ENCODE measurements around the gene ABHD12. TPM values are rescaled to one million over a fixed set of nuclear protein-coding genes. Genes with fewer than 3 reads are reported as not detected.

The ABHD12 gene
- polyA plus RNA-seq, 4 donors: 28.0 to 93.9 (median 54.9) TPM

- DNase-seq: no peak
- Histone ChIP-seq H3K27me3 (ENCODE audit: control insufficient read depth in 3 of 3, insufficient read depth in 3 of 3, low read length in 3 of 3) (no peaks in the 10 kb centered on the region), H3K4me3 (ENCODE audit: low read depth in 1 of 3, low read length in 3 of 3) (no peak overlapping the region), H3K36me3 (ENCODE audit: control insufficient read depth in 3 of 3, insufficient read depth in 2 of 3, low read depth in 1 of 3, low read length in 3 of 3) (peaks cover 19 to 99% (median 34%) of the 10 kb centered on the region in 3 donors), H3K4me1 (ENCODE audit: control insufficient read depth in 3 of 3, insufficient read depth in 2 of 3, low read depth in 1 of 3, low read length in 2 of 3) (no peaks in the 10 kb centered on the region), H3K9me3 (ENCODE audit: control insufficient read depth in 2 of 2, insufficient read depth in 1 of 2, low read depth in 1 of 2, low read length in 1 of 2) (no peaks in the 10 kb centered on the region), H3K27ac (ENCODE audit: low read depth in 1 of 3, low read length in 2 of 3) (no peak overlapping the region)
- FAIRE-seq: no peak
- 60 to 81% (median 71%) methylated on average over 9 of the region's 9 CpGs for WGBS, 3 donors
These were observed 111.2 kb downstream of the ABHD12 start for GRCh38 chr20:25279403-25279802.

- WGBS, 3 donors: 93 to 95% (median 94%) methylated on average over 25 to 26 of the region's 26 CpGs
- no peak for FAIRE-seq
- H3K27me3 ChIP-seq (ENCODE audit: control insufficient read depth in 3 of 3, insufficient read depth in 3 of 3, low read length in 3 of 3): no peaks in the 10 kb centered on the region
- H3K36me3 ChIP-seq (ENCODE audit: control insufficient read depth in 3 of 3, insufficient read depth in 2 of 3, low read depth in 1 of 3, low read length in 3 of 3): peaks cover 18 to 99% (median 29%) of the 10 kb centered on the region in 3 donors
- no peak for DNase-seq
- H3K27ac ChIP-seq (ENCODE audit: low read depth in 1 of 3, low read length in 2 of 3): no peak overlapping the region
- no peaks in the 10 kb centered on the region for H3K4me1 ChIP-seq (ENCODE audit: control insufficient read depth in 3 of 3, insufficient read depth in 2 of 3, low read depth in 1 of 3, low read length in 2 of 3)
- no peak overlapping the region for H3K4me3 ChIP-seq (ENCODE audit: low read depth in 1 of 3, low read length in 3 of 3)
- H3K9me3 ChIP-seq (ENCODE audit: control insufficient read depth in 2 of 2, insufficient read depth in 1 of 2, low read depth in 1 of 2, low read length in 1 of 2): no peaks in the 10 kb centered on the region
These were observed 111.8 kb downstream of the ABHD12 start for GRCh38 chr20:25278636-25279361.

- H3K27me3 ChIP-seq (ENCODE audit: control insufficient read depth in 3 of 3, insufficient read depth in 3 of 3, low read length in 3 of 3): no peaks in the 10 kb centered on the region
- 94 to 96% (median 96%) methylated on average over 17 to 19 of the region's 19 CpGs for WGBS, 3 donors
- H3K27ac ChIP-seq (ENCODE audit: low read depth in 1 of 3, low read length in 2 of 3): no peak overlapping the region
- H3K36me3 ChIP-seq (ENCODE audit: control insufficient read depth in 3 of 3, insufficient read depth in 2 of 3, low read depth in 1 of 3, low read length in 3 of 3): peaks cover 16 to 98% (median 25%) of the 10 kb centered on the region in 3 donors
- DNase-seq: no peak
- no peak overlapping the region for H3K4me3 ChIP-seq (ENCODE audit: low read depth in 1 of 3, low read length in 3 of 3)
- no peaks in the 10 kb centered on the region for H3K4me1 ChIP-seq (ENCODE audit: control insufficient read depth in 3 of 3, insufficient read depth in 2 of 3, low read depth in 1 of 3, low read length in 2 of 3)
- FAIRE-seq: no peak
- H3K9me3 ChIP-seq (ENCODE audit: control insufficient read depth in 2 of 2, insufficient read depth in 1 of 2, low read depth in 1 of 2, low read length in 1 of 2): no peaks in the 10 kb centered on the region
These were observed 112.6 kb downstream of the ABHD12 start for GRCh38 chr20:25277941-25278521.

GRCh38 chr20:25277051-25277801, 113.4 kb downstream of the ABHD12 start:
- Histone ChIP-seq H3K36me3 (ENCODE audit: control insufficient read depth in 3 of 3, insufficient read depth in 2 of 3, low read depth in 1 of 3, low read length in 3 of 3) (peaks cover 17 to 96% (median 21%) of the 10 kb centered on the region in 3 donors), H3K4me1 (ENCODE audit: control insufficient read depth in 3 of 3, insufficient read depth in 2 of 3, low read depth in 1 of 3, low read length in 2 of 3) (no peaks in the 10 kb centered on the region), H3K4me3 (ENCODE audit: low read depth in 1 of 3, low read length in 3 of 3) (no peak overlapping the region), H3K9me3 (ENCODE audit: control insufficient read depth in 2 of 2, insufficient read depth in 1 of 2, low read depth in 1 of 2, low read length in 1 of 2) (no peaks in the 10 kb centered on the region), H3K27me3 (ENCODE audit: control insufficient read depth in 3 of 3, insufficient read depth in 3 of 3, low read length in 3 of 3) (no peaks in the 10 kb centered on the region), H3K27ac (ENCODE audit: low read depth in 1 of 3, low read length in 2 of 3) (no peak overlapping the region)
- FAIRE-seq (no peak), DNase-seq (no peak)
- WGBS, 3 donors: 91 to 94% (median 93%) methylated on average over 24 of the region's 24 CpGs

- H3K4me1 ChIP-seq (ENCODE audit: control insufficient read depth in 3 of 3, insufficient read depth in 2 of 3, low read depth in 1 of 3, low read length in 2 of 3): no peaks in the 10 kb centered on the region
- no peak overlapping the region for H3K27ac ChIP-seq (ENCODE audit: low read depth in 1 of 3, low read length in 2 of 3)
- FAIRE-seq (no peak), DNase-seq (no peak)
- H3K4me3 ChIP-seq (ENCODE audit: low read depth in 1 of 3, low read length in 3 of 3): no peak overlapping the region
- 91 to 97% (median 94%) methylated on average over 18 to 24 of the region's 24 CpGs for WGBS, 3 donors
- H3K36me3 ChIP-seq (ENCODE audit: control insufficient read depth in 3 of 3, insufficient read depth in 2 of 3, low read depth in 1 of 3, low read length in 3 of 3): peaks cover 17 to 96% (median 21%) of the 10 kb centered on the region in 3 donors
- H3K9me3 ChIP-seq (ENCODE audit: control insufficient read depth in 2 of 2, insufficient read depth in 1 of 2, low read depth in 1 of 2, low read length in 1 of 2): no peaks in the 10 kb centered on the region
- H3K27me3 ChIP-seq (ENCODE audit: control insufficient read depth in 3 of 3, insufficient read depth in 3 of 3, low read length in 3 of 3): no peaks in the 10 kb centered on the region
These were observed 114.0 kb downstream of the ABHD12 start for GRCh38 chr20:25276533-25277050.

GRCh38 chr20:25275813-25276532, 114.7 kb downstream of the ABHD12 start:
- H3K36me3 ChIP-seq (ENCODE audit: control insufficient read depth in 3 of 3, insufficient read depth in 2 of 3, low read depth in 1 of 3, low read length in 3 of 3): peaks cover 17 to 96% (median 27%) of the 10 kb centered on the region in 3 donors
- H3K4me3 ChIP-seq (ENCODE audit: low read depth in 1 of 3, low read length in 3 of 3): no peak overlapping the region
- no peak for FAIRE-seq
- H3K27me3 ChIP-seq (ENCODE audit: control insufficient read depth in 3 of 3, insufficient read depth in 3 of 3, low read length in 3 of 3): no peaks in the 10 kb centered on the region
- no peak overlapping the region for H3K27ac ChIP-seq (ENCODE audit: low read depth in 1 of 3, low read length in 2 of 3)
- no peaks in the 10 kb centered on the region for H3K9me3 ChIP-seq (ENCODE audit: control insufficient read depth in 2 of 2, insufficient read depth in 1 of 2, low read depth in 1 of 2, low read length in 1 of 2)
- no peaks in the 10 kb centered on the region for H3K4me1 ChIP-seq (ENCODE audit: control insufficient read depth in 3 of 3, insufficient read depth in 2 of 3, low read depth in 1 of 3, low read length in 2 of 3)
- DNase-seq: no peak
- WGBS, 3 donors: 95 to 98% (median 96%) methylated on average over 16 to 20 of the region's 20 CpGs

GRCh38 chr20:25274891-25275812, 115.5 kb downstream of the ABHD12 start:
- FAIRE-seq (no peak), DNase-seq (no peak)
- no peak overlapping the region for H3K4me3 ChIP-seq (ENCODE audit: low read depth in 1 of 3, low read length in 3 of 3)
- H3K4me1 ChIP-seq (ENCODE audit: control insufficient read depth in 3 of 3, insufficient read depth in 2 of 3, low read depth in 1 of 3, low read length in 2 of 3): no peaks in the 10 kb centered on the region
- H3K27ac ChIP-seq (ENCODE audit: low read depth in 1 of 3, low read length in 2 of 3): no peak overlapping the region
- H3K27me3 ChIP-seq (ENCODE audit: control insufficient read depth in 3 of 3, insufficient read depth in 3 of 3, low read length in 3 of 3): no peaks in the 10 kb centered on the region
- H3K36me3 ChIP-seq (ENCODE audit: control insufficient read depth in 3 of 3, insufficient read depth in 2 of 3, low read depth in 1 of 3, low read length in 3 of 3): peaks cover 16 to 94% (median 28%) of the 10 kb centered on the region in 3 donors
- H3K9me3 ChIP-seq (ENCODE audit: control insufficient read depth in 2 of 2, insufficient read depth in 1 of 2, low read depth in 1 of 2, low read length in 1 of 2): no peaks in the 10 kb centered on the region
- WGBS, 3 donors: 93 to 97% (median 95%) methylated on average over 32 of the region's 32 CpGs
